ENCODE results near the gene CHURC1.
"Not testable (repeated sequence)": the region's sequence is repeated elsewhere in the genome, so short reads cannot be mapped to it uniquely, and the experiment has no call there.

The CHURC1 gene

DNA sequence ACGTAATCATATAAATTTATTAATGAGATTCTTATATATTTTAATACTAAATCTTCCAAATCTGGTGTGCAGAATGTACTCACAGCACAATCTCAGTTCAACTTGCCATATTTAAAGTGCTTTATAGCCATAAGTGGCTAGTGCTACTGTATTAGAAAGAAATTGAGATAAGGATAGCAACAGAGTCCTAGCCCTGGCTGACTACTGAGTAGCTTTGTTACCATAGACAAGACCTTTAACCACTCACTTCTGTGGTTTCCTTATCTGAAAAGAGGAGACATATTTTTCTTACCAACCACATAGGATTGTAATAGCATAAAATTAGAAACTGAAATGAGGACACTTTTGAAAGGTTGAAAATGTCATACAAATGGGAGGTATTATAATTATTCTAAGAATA, 2.0 kb upstream of the CHURC1 start:
- DNase-seq: no peak

DNA sequence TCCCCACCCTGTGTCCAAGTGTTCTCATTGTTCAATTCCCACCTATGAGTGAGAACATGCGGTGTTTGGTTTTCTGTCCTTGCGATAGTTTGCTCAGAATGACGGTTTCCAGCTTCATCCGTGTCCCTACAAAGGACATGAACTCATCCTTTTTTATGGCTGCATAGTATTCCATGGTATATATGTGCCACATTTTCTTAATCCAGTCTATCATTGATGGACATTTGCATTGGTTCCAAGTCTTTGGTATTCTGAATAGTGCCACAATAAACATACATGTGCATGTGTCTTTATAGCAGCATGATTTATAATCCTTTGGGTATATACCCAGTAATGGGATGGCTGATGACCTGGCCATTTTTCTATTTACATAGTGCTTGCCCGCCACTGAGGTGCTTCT, 778 bp upstream of the CHURC1 start:
- not testable (repeated sequence) for DNase-seq

DNA sequence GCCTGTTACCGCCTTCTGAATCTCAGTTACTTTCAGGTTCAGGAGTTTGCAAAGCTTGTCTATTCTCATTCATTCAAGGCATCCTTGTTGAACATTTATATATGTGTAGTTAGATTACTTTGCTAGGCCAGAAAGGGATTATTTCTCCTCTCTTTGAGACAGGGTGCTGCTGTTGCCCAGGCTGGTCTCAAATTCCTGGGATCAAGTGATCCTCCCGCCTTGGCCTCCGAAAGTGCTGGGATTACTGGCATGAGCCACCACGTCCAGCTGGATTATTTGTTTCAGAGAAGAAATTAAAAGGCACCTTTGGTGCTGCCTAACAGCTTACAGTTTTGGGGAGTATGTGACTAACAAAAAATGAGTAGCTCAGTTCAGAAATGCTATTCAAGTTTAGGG, 772 bp downstream of the CHURC1 start:
- no peak for DNase-seq

DNA sequence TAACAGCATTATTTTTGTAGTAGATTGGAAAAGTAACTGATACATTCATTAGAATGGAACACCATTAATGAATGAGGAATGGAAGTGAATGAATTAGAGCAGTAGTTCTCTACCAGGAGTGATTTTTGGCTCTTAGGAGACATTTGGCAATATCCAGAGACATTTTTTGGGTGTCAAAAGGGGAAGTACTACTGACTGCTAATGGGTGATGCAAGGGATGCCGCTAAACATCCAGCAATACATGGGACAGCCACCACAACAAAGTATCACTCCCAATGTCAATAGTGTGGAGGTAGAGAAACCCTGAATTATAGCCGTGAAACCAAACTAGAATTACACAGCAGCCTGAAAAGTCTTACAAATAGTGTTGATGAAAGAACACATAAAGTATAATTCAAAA, 1.5 kb downstream of the CHURC1 start:
- no peak for DNase-seq

DNA sequence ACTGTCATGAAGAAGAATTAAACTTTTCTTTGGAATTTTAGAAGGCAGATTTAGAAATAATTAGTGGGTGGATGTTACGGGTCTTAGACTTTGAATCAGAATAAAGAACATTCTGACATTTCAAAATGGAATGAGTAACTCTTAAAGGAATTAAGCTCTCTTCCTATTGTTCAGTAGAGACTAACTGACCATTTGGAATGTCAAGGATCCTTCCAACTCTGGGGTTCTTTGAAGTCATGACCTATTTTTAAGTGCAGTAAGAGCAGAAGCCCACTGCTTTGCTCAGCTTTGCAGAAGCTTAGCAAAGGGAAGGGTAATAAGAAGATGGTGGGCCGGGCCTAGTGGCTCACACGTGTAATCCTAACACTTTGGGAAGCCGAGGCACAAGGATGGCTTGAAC, 4.0 kb downstream of the CHURC1 start:
- DNase-seq: no peak

DNA sequence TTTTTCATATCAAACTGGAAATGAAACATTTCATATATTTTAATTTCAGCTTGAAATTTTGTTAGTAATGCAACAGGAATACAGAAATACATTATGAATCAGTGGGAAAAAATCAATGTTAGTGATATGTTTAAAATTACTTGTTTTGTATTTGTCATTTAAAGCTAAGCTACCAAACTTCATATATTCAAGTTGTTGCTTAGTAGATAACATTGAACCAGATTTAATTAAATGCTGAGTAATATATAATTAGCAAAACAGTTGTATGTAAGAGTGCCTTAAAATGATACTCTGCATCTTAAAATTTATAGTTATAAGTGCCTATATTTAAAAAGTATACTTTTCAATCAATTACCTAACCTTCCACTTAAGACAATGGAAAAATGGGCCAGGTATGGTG, 5.0 kb downstream of the CHURC1 start:
- no peak for DNase-seq

DNA sequence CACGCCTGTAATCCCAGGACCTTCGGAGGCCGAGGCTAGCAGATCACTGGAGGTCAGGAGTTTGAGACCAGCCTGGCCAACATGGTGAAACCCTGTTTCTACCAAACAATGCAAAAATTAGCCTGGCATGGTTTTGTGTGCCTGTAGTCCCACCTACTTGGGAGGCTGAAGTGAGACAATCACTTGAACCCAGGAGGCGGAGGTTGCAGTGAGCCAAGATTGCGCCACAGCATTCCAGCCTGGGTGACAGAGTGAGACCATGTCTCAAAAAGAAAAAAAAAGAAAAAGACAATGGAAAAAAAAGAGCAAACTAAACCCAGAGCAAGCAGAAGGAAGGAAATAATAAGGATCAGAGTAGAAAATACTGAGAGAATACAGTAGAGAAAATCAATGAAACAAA, 5.4 kb downstream of the CHURC1 start:
- DNase-seq: no peak

DNA sequence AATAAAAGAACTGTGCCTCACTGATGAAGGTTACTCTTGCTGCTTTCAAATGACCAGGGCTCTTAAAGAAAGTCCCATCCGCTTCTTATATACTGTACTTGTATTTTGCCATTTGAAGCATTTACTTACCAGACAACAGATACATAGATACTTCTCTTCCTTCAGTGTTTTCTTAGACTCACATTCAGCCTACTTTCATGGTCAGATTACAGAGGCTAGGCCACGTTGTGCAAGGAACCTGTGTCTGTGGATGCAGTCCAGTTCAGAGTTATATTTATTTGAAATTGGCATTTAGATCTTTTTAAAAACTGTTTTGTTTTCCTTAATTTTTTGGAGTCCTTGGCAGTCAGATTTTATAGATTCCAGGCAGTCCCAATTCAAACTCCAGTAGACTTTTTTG, 6.2 kb downstream of the CHURC1 start:
- no peak for DNase-seq

DNA sequence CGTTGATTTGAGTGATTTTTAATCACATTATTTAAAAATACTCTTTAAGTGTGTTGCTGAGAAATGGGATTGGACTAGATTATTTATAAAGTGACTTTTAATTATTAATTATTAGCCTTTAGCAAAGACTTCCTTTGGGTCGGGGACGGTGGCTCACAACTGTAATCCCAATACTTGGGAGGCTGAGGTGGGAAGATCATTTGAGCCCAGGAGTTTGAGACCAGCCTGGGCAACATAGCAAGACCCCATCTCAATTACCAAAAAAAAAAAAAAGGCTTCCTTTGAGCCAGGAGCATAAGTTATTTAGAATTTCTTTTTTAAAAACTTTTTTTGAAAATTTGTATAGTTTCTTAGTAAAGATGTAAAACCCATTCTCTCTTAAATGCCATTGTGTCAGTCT, 8.8 kb downstream of the CHURC1 start:
- DNase-seq: no peak

DNA sequence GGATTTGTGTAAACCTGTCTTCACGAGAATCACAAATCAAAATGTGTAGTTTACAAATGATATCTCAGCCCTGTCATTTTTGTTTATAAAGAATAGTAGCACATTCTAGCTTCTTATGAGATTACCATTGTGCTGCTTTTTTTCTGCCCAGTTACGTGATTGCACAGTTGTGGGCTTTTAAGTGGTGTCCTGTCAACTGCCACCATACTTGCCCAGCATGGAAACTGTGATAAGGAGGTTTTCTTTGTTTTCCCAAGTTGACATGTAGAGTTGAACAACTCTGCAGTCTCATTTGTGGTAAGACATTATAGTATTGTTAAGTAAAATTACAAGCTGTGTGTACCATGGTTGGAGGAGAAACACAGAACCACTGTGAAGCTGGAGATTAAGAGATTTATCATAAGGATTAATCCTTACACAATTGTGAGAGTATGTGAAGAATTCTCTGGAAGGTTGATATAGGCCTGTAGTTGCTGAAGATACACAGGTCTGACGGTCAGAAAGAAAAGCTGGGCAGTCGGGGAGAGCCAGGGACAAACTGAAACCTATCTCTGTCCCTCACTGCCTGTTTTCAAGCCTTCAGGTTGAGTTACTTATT, 12.2 kb downstream of the CHURC1 start:
- DNase-seq: no peak

DNA sequence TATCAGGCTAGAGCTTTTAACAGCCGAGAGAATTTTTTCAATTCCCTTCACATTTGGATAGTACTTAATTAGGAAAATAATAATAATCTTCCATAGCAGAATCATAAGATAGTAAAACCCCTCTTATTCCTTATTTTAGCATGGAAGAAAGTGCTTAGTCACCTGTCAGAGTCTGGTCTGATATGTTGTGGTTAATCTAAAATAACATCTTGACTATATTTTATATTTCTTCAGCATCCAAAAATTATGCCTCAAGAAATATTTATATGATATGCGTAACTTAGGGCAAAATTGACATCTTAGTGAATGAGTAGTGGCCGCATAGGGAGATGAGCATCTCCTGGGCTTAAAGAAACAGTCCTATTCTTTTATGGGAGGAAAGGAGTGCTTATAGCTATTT, 12.8 kb downstream of the CHURC1 start:
- DNase-seq: no peak

DNA sequence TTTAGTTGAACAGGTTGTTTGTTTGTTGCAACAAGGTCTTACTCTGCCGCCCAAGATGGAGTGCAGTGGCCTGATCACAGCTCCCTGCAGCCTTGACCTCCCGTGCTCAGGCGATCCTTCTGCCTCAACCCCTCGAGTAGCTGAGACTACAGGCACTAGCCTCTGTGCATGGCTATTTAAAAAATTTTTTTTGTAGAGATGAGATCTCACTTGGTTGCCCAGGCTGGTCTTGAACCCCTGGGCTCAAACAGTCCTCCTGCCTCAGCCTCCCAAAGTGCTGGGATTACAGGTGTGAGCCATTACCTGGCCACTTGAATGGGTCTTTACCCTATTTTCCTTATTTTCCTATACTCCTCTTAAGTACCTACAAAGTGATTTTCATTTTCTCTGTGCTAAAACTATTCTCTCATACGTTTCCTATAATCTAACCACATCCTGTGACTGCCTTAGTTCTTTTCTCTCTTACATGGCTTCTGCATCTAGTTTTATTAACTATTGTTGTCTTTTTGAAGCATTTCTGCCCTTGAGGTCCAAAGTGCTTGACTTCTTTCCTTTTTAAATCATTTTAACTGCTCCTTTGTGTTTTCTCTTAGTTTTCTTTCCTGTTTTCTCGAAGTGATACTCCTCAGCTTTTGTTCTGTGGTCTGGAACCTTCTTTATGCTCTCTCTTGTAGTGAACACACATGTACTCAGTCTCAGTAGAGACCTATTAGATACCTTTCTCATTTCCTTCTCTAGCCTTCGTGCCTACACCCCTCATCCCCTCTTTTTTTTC, 14.2 kb downstream of the CHURC1 start:
- no peak for DNase-seq

DNA sequence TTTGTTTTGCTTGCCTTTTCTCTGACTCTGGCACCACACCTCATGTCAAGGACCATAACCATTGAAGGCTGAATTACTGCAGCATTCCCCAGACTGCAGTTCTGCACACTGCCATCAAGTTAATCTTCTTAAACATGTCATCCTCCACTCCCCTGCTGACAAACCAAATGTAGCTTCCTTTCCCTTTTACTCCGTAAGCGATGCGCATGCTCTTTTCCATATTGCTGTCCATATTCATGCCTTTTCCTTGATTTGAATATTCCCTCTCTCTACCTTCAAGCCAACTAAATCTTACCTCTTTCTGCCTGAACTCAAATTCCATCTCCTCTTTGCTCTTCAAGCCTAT, 14.7 kb downstream of the CHURC1 start:
- no peak for DNase-seq

DNA sequence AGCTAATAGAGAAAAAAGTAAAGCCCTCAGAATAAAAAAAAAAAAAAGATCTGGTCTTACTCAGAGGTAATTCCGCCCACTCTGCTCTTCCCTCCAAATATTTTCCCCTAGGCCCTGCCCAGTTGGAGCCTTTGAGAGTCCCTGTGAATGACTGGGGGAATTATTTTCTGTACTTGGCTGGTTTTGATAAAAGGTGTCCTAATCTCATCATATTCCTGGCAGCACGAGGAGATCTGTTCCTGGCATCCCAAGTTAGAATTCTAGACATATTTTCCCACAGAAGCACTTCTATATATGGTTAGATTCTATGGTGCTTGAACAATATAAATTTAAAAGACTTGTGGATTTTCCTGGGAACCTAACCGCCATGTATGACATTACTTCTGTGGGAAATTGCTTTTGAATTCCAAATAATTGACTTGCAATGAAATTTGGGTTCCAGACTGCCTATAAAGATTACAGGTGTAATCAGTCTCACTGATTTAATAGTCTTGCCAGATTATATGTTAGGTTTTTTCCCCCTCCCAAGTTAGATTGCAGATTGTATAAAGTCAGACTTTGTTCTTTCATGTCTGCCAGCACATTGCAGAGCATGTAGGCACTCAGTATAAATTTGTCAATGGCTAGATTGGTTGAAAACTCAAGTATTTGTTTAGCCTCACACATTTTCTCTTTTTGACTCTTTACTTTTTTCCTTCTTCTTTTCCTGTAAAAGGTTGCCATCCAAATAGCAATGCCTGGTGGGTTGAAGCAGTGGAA, 16.0 kb downstream of the CHURC1 start:
- no peak for DNase-seq

DNA sequence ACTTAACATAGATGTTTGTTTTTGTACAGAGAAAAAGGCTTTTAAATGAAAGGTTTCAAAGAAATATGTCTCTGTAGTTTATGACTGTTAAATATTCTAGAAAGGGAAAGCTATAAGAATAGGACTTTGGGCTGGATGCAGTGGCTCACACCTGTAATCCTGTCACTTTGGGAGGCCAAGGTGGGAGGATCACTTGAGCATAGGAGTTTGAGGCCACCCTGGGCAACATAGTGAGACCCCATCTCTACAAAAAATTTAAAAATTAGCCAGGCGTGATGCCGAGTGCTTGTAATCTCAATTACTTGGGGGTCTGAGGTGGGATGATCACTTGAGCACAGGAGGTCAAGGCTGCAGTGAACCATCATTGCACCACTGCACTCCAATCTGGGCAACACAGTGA, 16.9 kb downstream of the CHURC1 start:
- no peak for DNase-seq

DNA sequence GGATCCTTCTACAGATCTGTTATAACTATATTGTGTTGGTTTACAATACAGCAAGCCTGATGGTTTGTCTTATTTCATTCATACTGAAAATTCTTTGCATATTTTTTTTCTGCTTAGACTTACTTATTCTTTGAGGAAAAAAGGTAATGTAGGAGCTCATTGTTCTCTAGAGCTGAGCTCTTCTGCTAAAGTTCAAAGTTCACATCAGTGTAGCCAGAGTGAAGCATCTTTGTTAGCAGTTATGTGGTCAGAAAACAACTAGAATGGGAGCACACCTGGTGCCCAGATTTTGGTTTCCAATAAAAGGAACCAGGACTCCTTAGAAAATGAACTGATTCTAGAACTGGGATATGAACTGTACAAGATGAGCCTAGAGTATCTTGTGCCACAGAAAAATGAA, 18.0 kb downstream of the CHURC1 start:
- DNase-seq: no peak

DNA sequence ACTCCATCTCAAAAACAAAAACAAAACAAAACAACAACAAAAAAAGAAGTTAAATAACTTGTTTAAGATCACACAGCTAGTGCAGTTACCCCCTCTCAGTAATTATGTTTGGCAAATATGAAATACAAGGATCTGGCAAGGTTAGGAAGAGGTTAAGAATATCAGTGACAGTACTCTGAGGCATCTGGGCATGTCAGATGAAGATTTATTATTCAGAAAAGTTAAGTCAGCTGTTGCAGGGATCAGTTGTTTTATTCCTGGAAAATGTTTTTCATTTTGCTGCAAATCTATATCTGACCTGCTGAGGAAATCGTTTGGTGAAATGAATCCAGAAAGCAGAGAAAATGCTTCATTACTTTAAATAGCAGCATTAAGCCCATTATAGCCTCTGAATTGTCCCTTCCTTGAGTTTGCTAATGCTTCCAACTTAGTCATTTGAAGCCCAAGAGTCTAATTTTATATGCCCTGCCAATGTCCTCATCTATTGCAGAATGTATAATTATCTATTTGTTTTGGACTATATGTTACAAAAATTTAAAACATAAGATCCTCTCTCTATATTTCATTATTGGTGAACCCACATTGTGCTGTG, 20.2 kb downstream of the CHURC1 start:
- DNase-seq: no peak

DNA sequence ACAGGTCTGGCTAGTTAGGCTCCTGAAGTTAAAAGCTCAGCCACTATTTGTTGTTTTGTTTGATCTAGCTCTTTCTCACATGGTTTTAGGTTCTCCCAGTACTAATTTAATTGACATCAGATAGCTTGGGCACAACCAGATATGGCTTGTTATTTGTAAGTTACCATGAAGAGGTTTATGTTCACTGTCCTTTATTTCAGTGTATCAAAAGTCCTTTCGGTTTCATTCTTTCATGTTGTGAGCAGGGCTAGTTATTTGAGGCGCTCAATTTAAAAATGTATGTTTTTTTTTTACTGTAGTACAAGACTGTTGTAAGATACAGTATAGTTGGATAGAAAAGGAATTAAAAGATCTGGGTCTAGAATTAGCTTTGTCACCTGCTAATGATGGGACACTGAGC, 21.3 kb downstream of the CHURC1 start:
- no peak for DNase-seq

DNA sequence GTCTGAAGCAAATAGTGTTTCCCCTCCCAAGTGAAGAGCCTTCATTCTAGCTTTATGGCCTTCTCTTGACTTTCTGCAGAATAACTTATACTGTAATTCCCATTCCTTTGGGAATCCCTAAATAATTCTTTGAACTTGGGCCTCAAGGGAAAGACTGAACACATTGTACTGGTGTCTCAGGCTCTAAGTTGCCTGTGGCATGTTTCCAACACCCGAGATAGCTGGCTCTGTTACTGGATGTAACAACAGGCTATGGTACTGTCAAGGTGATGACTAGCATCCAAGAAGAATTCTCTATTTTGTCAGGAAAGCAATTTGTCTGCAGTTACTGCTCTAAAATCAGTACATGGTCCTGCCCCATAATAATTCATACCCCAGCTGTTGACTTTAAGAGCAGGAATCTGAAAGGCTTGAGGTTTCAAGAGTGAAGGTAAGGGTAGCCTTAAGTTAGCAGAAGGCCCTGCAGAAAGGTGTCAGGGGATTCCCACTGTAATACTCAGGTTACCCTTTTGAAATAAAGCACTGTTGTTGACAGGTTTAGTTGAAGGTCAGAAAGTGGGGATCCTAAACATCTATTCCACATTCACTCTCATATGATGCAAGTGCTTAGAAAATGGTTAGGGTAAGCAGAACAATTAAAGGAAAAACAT, 23.0 kb downstream of the CHURC1 start:
- DNase-seq: no peak

DNA sequence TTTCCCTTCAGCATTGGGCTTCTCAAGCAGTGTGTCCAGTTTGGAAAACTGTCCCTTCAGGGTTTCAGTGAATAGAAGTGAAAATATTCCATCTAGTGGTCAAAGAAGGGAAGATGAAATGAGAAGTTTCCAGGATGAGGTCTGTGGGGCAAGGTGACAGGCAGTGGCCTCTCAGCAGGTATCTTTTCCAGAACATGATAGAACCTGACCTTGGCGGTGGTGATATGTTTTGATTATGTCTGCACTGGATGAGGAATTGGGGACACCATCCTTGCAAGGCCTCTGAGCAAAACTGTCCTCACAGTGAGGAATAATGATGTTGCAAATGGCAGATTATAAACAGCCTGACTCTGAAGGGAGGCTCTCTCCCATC, 23.6 kb downstream of the CHURC1 start:
- no peak for DNase-seq

DNA sequence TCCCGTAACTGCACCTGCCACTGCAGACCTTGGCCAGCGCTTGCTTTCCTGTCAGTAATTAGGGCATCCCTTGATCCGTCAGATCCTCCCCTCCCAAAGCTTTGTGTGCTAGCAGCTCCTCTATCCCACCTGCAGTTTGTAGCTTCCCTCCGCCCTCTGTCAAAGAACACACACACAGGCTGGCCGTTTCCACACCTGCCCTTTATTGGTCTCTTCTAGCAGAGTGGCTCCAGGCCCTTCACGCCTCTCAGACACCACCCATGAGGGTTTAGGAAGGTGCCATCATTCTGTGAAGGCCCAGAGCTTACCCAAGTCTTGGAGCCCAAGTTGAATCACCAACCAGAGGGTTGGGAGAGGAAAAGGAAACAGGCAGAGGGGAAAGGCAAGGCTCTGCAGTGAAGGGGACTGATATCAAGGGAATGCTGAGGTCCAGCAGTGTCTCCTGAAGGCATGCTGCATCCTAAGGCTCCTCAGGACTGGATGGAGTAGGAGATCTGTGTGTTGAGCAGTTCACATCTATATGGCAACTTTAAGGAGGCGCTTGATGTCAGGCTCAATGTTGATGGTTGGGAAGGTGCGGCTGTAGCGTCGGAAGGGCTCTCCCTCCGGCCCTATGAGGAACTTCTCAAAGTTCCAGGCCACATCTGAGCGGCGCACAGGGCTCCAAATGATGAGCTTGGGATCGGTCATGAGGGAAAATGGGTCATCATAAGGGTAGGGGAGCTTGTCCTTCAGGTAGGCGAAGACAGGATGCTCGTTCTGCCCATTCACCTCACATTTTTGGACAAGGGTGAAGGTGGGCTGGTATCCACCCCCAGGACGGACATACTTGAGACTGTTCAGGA, 24.9 kb downstream of the CHURC1 start:
- no peak for DNase-seq

DNA sequence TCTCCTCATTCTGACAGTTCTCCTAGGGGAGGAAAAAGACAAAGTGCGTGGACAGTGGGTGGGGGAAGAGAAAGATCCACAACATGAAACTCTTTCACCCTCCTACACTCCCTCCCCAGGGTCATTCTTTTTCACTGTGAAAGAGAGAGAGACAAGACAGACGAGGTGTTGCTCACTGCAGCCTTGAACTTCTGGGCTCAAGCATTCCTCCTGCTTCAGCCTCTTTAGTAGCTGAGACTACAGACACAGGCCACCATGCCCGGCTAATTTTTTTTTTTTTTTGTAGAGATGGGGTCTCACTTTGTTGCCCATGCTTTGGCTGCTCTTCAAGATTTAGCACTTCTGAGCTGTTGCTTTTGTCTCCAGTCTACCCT, 25.5 kb downstream of the CHURC1 start:
- no peak for DNase-seq

All from CD4-positive, alpha-beta T cell treated with Interleukin-15 for 1 hour (primary cell).